Ishikawa (cell line): ENCODE results near the gene NEDD4L.

Experiments used
- CEBPB ChIP-seq: IDR thresholded peaks from 2 replicates; pipeline ENCODE4 v1.6.1; 2012
- CREB1 ChIP-seq: IDR thresholded peaks from 2 replicates; pipeline ENCODE4 v1.6.1; 2012; ENCODE audit warnings: low read depth
- EGR1 ChIP-seq: IDR thresholded peaks from 2 replicates; pipeline ENCODE4 v1.6.1; 2012
- EP300 ChIP-seq: IDR thresholded peaks from 2 replicates; pipeline ENCODE4 v1.6.1; 2012; ENCODE audit warnings: borderline replicate concordance
- FOXM1 ChIP-seq: IDR thresholded peaks from 2 replicates; pipeline ENCODE4 v1.6.1; 2012; ENCODE audit warnings: low read depth, borderline replicate concordance
- NFIC ChIP-seq: IDR thresholded peaks from 2 replicates; pipeline ENCODE4 v1.6.1; 2012
- RAD21 ChIP-seq: IDR thresholded peaks from 2 replicates; pipeline ENCODE4 v1.6.1; 2012; ENCODE audit warnings: low read depth
- TAF1 ChIP-seq: IDR thresholded peaks from 2 replicates; pipeline ENCODE4 v1.6.1; 2012; ENCODE audit warnings: low read depth, mild to moderate bottlenecking
- TCF12 ChIP-seq: IDR thresholded peaks from 2 replicates; pipeline ENCODE4 v1.6.1; 2012; ENCODE audit warnings: low read depth
- TEAD4 ChIP-seq: IDR thresholded peaks from 2 replicates; pipeline ENCODE4 v1.6.1; 2012
- YY1 ChIP-seq: IDR thresholded peaks from 2 replicates; pipeline ENCODE4 v1.6.1; 2012; ENCODE audit warnings: low read depth
- ZBTB7A ChIP-seq: IDR thresholded peaks from 2 replicates; pipeline ENCODE4 v1.6.1; 2012; ENCODE audit warnings: low read depth
- TF ChIP-seq, protein P1 (sequence below): IDR thresholded peaks from 2 replicates; pipeline ENCODE4 v1.6.1; 2012; ENCODE audit warnings: low read depth, mild to moderate bottlenecking
- TF ChIP-seq, protein P2 (sequence below): IDR thresholded peaks from 2 replicates; pipeline ENCODE4 v1.6.1; 2012
- TF ChIP-seq, protein P3 (sequence below): IDR thresholded peaks from 2 replicates; pipeline ENCODE4 v1.6.1; 2012

Gene NEDD4L

DNA sequence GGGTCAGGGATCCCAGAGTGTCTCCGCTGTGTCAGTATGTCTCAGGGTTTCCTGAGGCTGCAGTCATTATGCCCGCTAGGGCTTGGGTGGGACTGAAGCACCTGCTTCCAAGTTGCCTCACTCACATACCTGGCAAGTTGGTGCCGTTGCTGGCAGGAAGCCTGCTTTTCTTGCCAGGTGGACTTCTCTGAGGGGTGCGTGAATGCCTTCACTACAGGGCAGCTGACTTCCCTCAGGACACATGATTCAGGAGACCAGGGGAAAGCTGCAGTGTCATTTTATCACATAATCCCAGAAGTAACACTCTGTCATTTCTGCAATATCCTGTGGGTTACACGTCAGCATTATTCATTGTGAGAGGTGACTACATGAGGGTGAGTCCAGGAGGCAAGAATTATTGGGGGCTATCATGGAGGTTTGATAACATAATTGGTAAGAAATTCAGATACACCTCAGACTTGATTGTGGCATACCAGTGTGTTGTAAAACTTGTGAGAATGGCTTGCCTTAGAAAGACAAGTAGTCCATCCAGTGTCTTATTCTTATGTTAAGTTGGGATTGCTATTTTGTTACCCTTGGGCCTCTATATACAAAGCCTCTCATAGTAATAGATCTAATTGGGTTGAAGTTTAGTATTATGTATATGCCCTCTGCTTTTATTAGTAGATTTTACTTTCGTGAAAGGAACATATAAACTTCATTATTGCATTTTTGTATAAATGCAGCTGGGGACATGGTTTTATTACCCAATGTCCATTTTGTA, 44.1 kb downstream of the NEDD4L start:
- TF ChIP-seq YY1, result no peak
- no peak for TF ChIP-seq TAF1
- TF ChIP-seq, protein P1, sequence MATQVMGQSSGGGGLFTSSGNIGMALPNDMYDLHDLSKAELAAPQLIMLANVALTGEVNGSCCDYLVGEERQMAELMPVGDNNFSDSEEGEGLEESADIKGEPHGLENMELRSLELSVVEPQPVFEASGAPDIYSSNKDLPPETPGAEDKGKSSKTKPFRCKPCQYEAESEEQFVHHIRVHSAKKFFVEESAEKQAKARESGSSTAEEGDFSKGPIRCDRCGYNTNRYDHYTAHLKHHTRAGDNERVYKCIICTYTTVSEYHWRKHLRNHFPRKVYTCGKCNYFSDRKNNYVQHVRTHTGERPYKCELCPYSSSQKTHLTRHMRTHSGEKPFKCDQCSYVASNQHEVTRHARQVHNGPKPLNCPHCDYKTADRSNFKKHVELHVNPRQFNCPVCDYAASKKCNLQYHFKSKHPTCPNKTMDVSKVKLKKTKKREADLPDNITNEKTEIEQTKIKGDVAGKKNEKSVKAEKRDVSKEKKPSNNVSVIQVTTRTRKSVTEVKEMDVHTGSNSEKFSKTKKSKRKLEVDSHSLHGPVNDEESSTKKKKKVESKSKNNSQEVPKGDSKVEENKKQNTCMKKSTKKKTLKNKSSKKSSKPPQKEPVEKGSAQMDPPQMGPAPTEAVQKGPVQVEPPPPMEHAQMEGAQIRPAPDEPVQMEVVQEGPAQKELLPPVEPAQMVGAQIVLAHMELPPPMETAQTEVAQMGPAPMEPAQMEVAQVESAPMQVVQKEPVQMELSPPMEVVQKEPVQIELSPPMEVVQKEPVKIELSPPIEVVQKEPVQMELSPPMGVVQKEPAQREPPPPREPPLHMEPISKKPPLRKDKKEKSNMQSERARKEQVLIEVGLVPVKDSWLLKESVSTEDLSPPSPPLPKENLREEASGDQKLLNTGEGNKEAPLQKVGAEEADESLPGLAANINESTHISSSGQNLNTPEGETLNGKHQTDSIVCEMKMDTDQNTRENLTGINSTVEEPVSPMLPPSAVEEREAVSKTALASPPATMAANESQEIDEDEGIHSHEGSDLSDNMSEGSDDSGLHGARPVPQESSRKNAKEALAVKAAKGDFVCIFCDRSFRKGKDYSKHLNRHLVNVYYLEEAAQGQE, result no peak
- no peak for TF ChIP-seq CREB1
- TF ChIP-seq, protein P2, sequence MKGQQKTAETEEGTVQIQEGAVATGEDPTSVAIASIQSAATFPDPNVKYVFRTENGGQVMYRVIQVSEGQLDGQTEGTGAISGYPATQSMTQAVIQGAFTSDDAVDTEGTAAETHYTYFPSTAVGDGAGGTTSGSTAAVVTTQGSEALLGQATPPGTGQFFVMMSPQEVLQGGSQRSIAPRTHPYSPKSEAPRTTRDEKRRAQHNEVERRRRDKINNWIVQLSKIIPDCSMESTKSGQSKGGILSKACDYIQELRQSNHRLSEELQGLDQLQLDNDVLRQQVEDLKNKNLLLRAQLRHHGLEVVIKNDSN, result no peak
- TF ChIP-seq, protein P3, sequence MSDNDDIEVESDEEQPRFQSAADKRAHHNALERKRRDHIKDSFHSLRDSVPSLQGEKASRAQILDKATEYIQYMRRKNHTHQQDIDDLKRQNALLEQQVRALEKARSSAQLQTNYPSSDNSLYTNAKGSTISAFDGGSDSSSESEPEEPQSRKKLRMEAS, result no peak
- no peak for TF ChIP-seq RAD21
- TF ChIP-seq TCF12, result no peak
- no peak for TF ChIP-seq NFIC
- TF ChIP-seq TEAD4, result no peak
- no peak for TF ChIP-seq ZBTB7A
- no peak for TF ChIP-seq CEBPB

DNA sequence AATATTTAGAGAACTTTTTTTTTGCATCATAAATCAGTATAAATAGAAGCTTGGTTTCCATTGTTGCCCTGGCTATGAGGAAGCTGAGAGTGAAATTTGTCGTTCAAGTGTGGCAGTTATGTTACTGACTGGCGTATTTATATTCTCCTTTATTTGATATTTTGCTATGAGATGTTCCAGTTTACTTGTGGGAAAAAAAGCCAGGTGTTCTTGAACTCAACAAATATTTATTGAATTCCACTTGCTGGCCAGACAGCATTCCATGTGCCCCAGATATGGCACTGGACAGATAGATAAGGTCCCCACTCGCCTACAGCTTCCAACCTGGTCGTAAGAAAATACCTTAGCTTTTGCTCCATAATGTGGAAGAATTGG, 44.7 kb downstream of the NEDD4L start:
- TF ChIP-seq YY1, result no peak
- TF ChIP-seq, protein P2, result no peak
- no peak for TF ChIP-seq FOXM1
- TF ChIP-seq ZBTB7A, result no peak
- TF ChIP-seq TCF12, result no peak
- no peak for TF ChIP-seq TEAD4
- TF ChIP-seq EGR1, result no peak
- TF ChIP-seq RAD21, result no peak
- TF ChIP-seq CEBPB, result no peak
- TF ChIP-seq, protein P3, result no peak
- TF ChIP-seq TAF1, result no peak
- TF ChIP-seq, protein P1, result no peak

DNA sequence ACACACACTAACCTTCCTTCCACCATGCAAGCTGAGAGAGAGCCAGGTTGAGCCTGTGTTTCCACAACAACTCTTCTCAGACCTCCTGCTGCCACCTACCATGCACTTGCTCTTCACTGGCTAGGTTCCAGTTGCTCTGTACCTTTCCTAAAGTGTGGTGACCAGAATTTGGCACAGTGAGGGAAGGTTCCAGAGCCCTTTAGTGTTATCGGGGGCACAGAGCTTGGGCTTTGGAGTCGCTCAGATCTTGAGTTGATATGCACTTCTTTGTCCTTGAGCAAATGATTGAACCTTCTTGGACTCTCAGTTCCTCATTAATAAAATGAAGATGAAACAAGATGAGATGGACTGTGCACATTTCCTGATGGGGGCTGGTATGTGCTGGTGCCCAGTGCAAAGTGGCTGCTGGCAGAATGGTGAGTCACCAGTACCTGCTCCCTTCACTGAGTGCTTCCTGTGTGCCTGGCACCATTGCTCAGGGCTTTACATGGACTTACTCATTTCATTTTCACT, 47.1 kb downstream of the NEDD4L start:
- TF ChIP-seq CREB1 (no peak), ZBTB7A (no peak), EP300 (no peak), NFIC (no peak), RAD21 (no peak), TAF1 (no peak), EGR1 (no peak), YY1 (no peak)
- TF ChIP-seq, protein P3, result no peak
- TF ChIP-seq, protein P2, result no peak

DNA sequence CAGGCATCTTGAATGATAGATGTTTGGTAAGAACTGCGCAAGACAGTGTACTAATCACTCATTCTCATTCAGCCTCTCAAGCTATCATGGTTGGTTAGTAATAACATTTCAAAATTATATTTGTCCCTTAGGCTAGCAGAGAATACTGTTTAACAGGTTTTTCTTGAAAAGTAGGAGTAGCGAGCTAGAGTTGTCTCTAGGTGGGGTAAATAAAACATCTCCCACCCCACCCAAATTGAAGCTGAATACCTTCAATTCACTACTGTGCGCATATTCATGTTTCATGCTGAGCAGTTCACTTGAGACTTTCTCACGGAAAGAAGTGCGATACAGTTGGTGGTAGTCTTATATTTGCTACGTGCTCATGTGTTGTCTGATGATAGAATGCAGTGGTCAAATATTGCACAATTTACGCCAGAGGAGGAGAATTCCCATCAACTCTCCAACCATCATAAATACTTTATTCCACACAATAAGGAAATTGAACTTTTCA, 49.3 kb downstream of the NEDD4L start:
- TF ChIP-seq EP300 (no peak), TEAD4 (no peak), CEBPB (no peak), EGR1 (no peak), RAD21 (no peak), NFIC (no peak), ZBTB7A (no peak), CREB1 (no peak), YY1 (no peak), TCF12 (no peak), FOXM1 (no peak)
- TF ChIP-seq, protein P1, result no peak
- TF ChIP-seq, protein P3, result no peak
- TF ChIP-seq, protein P2, result no peak
